Glutamatergic neuron (in vitro differentiated cells): ENCODE results near the gene PTTG1. TPM values are rescaled to one million over a fixed set of nuclear protein-coding genes. Genes with fewer than 3 reads are reported as not detected.

ENCODE experiments used
- DNase-seq: peaks from one replicate; pipeline ENCODE4 v3.0.0; 2022
- H3K27ac Mint-ChIP-seq: one replicate; pipeline ENCODE4 v1.8.0; 2020; ENCODE audit warnings: mild to moderate bottlenecking, mixed read lengths, inconsistent platforms; ENCODE audit not compliant: unreplicated experiment
- H3K27me3 Mint-ChIP-seq: one replicate; pipeline ENCODE4 v1.8.0; 2020; ENCODE audit warnings: mild to moderate bottlenecking, moderate library complexity, mixed read lengths, inconsistent platforms; ENCODE audit not compliant: unreplicated experiment
- H3K36me3 Mint-ChIP-seq: one replicate; pipeline ENCODE4 v1.8.0; 2020; ENCODE audit warnings: mild to moderate bottlenecking, mixed read lengths, inconsistent platforms; ENCODE audit not compliant: unreplicated experiment
- H3K4me1 Mint-ChIP-seq: one replicate; pipeline ENCODE4 v1.8.0; 2020; ENCODE audit warnings: mild to moderate bottlenecking, low read depth, mixed read lengths, inconsistent platforms; ENCODE audit not compliant: unreplicated experiment
- H3K4me3 Mint-ChIP-seq: one replicate; pipeline ENCODE4 v1.8.0; 2020; ENCODE audit warnings: mild to moderate bottlenecking, mixed read lengths, inconsistent platforms; ENCODE audit not compliant: unreplicated experiment
- H3K9me3 Mint-ChIP-seq: one replicate; pipeline ENCODE4 v1.8.0; 2020; ENCODE audit warnings: mild to moderate bottlenecking, moderate library complexity, mixed read lengths, inconsistent platforms; ENCODE audit not compliant: unreplicated experiment
- CTCF ChIP-seq: fragments of 200-600 bp; sonication (generic); IDR thresholded peaks from one replicate; pipeline ENCODE4 v1.5.0; 2021; ENCODE audit not compliant: partially characterized antibody, unreplicated experiment
- total RNA-seq: library from RNA; stranded (reverse); fragmentation: NEBNext Ultra II Directional; extraction: Animal tissue kit (Norgen Biotek cat#: 25700); gene quantifications from one replicate; pipeline ENCODE4 v1.2.1, GENCODE V29; 2021; ENCODE audit not compliant: unreplicated experiment

Gene PTTG1
- total RNA-seq, 1 donor from 2014 or later, result 25.3 TPM

GRCh38 chr5:160420331-160420610, 1.4 kb upstream of the PTTG1 start:
- Mint-ChIP-seq H3K27me3 (peaks cover 6% of the 10 kb centered on the region), H3K4me3 (peak overlapping the region; percentile 96), H3K9me3 (peaks cover 3% of the 10 kb centered on the region), H3K4me1 (peaks cover 21% of the 10 kb centered on the region), H3K36me3 (no peaks in the 10 kb centered on the region), H3K27ac (peak overlapping the region; percentile 69)
- TF ChIP-seq CTCF, result no peak
- DNase-seq, result no peak

- TF ChIP-seq CTCF, result no peak
- Mint-ChIP-seq H3K9me3 (peaks cover 3% of the 10 kb centered on the region), H3K27me3 (peaks cover 6% of the 10 kb centered on the region), H3K36me3 (no peaks in the 10 kb centered on the region), H3K4me1 (peaks cover 16% of the 10 kb centered on the region), H3K27ac (no peak overlapping the region), H3K4me3 (peak overlapping the region; percentile 54)
- no peak for DNase-seq
Observed at GRCh38 chr5:160423099-160423498, 1.4 kb downstream of the PTTG1 start.

GRCh38 chr5:160427607-160428006, 6.0 kb downstream of the PTTG1 start:
- H3K9me3 Mint-ChIP-seq, result no peaks in the 10 kb centered on the region
- DNase-seq, result no peak
- no peaks in the 10 kb centered on the region for H3K36me3 Mint-ChIP-seq
- no peak overlapping the region for H3K27ac Mint-ChIP-seq
- no peak overlapping the region for H3K4me3 Mint-ChIP-seq
- TF ChIP-seq CTCF, result no peak
- peaks cover 6% of the 10 kb centered on the region for H3K4me1 Mint-ChIP-seq
- no peaks in the 10 kb centered on the region for H3K27me3 Mint-ChIP-seq

DNA sequence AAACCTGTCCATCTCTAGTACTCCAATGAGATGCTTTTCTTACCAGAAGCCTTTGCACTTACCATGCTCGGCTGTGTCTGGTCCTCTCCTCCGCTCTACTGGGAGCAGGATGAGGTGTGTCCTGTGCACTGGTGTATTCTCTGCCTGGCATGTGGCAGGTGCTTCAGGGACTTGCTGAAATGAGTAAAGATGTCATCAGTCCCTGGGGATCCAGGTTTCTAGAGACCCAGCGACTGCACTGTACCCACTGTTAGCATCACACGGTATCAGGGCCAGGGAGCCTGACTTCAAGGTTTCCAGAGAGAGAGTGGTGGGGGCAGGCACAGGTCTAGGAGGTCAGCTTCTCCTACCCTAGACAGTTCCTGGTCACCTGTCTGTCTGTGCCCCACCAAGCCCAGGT, 10.5 kb downstream of the PTTG1 start:
- Mint-ChIP-seq H3K9me3 (no peaks in the 10 kb centered on the region), H3K36me3 (no peaks in the 10 kb centered on the region), H3K27me3 (peaks cover 3% of the 10 kb centered on the region), H3K4me3 (no peak overlapping the region), H3K27ac (no peak overlapping the region), H3K4me1 (peaks cover 3% of the 10 kb centered on the region)
- DNase-seq, result no peak
- TF ChIP-seq CTCF, result no peak

- H3K4me3 Mint-ChIP-seq, result no peak overlapping the region
Observed at GRCh38 chr5:160432787-160433186, 11.1 kb downstream of the PTTG1 start.

More at GRCh38 chr5:160432787-160433186, 11.1 kb downstream of the PTTG1 start:
- TF ChIP-seq CTCF, result no peak
- no peak overlapping the region for H3K27ac Mint-ChIP-seq
- H3K36me3 Mint-ChIP-seq, result no peaks in the 10 kb centered on the region
- no peaks in the 10 kb centered on the region for H3K9me3 Mint-ChIP-seq
- no peak for DNase-seq
- peaks cover 3% of the 10 kb centered on the region for H3K27me3 Mint-ChIP-seq
- H3K4me1 Mint-ChIP-seq, result peaks cover 3% of the 10 kb centered on the region
